GM19023 (cell line): Measurements from ENCODE around the gene CRKL.
"Not testable (repeated sequence)": the region's sequence is repeated elsewhere in the genome, so short reads cannot be mapped to it uniquely, and the experiment has no call there.

Source experiments
- ATAC-seq: cut with Tn5 transposase; IDR thresholded peaks from one replicate; pipeline ENCODE4 v1.9.1; 2021; ENCODE audit warnings: mild to moderate bottlenecking, moderate library complexity; ENCODE audit not compliant: unreplicated experiment

Gene CRKL

GRCh38 chr22:20965104-20965887, 48.1 kb downstream of the CRKL start:
- no peak for ATAC-seq

- no peak for ATAC-seq
These were observed 49.0 kb downstream of the CRKL start for GRCh38 chr22:20965888-20966855.

- ATAC-seq: no peak
These were observed 49.9 kb downstream of the CRKL start, which contains the start of gene AIFM3 for GRCh38 chr22:20966883-20967696. AIFM3 (plus strand) TSS chr22:20967255; CDS start chr22:20967945, 690 bp downstream.

- ATAC-seq: no peak
These were observed 50.5 kb downstream of the CRKL start for GRCh38 chr22:20967697-20968211.

GRCh38 chr22:20968281-20968977, 51.2 kb downstream of the CRKL start:
- no peak for ATAC-seq

GRCh38 chr22:20970939-20971657, 53.9 kb downstream of the CRKL start:
- ATAC-seq: no peak

GRCh38 chr22:20972014-20972694, 54.9 kb downstream of the CRKL start:
- not testable (repeated sequence) for ATAC-seq

GRCh38 chr22:20972933-20973577, 55.8 kb downstream of the CRKL start:
- no peak for ATAC-seq

- no peak for ATAC-seq
These were observed 56.6 kb downstream of the CRKL start for GRCh38 chr22:20973634-20974286.

GRCh38 chr22:20974336-20974955, 57.2 kb downstream of the CRKL start:
- ATAC-seq: no peak

GRCh38 chr22:20975541-20976290, 58.5 kb downstream of the CRKL start:
- no peak for ATAC-seq

- ATAC-seq: no peak
These were observed 59.2 kb downstream of the CRKL start for GRCh38 chr22:20976291-20976877.

GRCh38 chr22:20977019-20977418, 59.8 kb downstream of the CRKL start:
- no peak for ATAC-seq

GRCh38 chr22:20977516-20978170, 60.4 kb downstream of the CRKL start:
- ATAC-seq: no peak

- ATAC-seq: no peak
These were observed 61.2 kb downstream of the CRKL start for GRCh38 chr22:20978419-20978818.
